Right lobe of liver (tissue), 6 donors: ENCODE measurements around the gene RNF17. TPM values are rescaled to one million over a fixed set of nuclear protein-coding genes. Genes with fewer than 3 reads are reported as not detected.
"Not testable (repeated sequence)": the region's sequence is repeated elsewhere in the genome, so short reads cannot be mapped to it uniquely, and the experiment has no call there.

Source experiments
- ATAC-seq, 4 donors: fragments of 200-7000 bp; cut with Tn5 transposase; one replicate each; pipeline ENCODE4 v1.9.1; 2020; ENCODE audit warnings: mild to moderate bottlenecking in 4 of 4, moderate library complexity in 4 of 4
- DNase-seq, 3 donors: peaks; one replicate each; pipeline ENCODE4 v3.0.0-alpha.2; 2020
- H3K27ac ChIP-seq, 3 donors: fragments of 200-600 bp; one replicate each; pipeline ENCODE4 v1.8.0; 2022
- H3K27me3 ChIP-seq, 2 donors: fragments of 200-600 bp; one replicate each; pipeline ENCODE4 v1.8.0; 2022
- H3K36me3 ChIP-seq, 4 donors: fragments of 200-600 bp; sonication (generic) in 1 of 4; one replicate each; pipeline versions ENCODE4 v1.5.1 to v1.8.0; 2017 to 2022; ENCODE audit warnings: control low read depth in 1 of 4
- H3K4me1 ChIP-seq, 4 donors: fragments of 200-600 bp; sonication (generic) in 1 of 4; one replicate each; pipeline versions ENCODE4 v1.5.1 to v1.8.0; 2017 to 2022; ENCODE audit warnings: control low read depth in 1 of 4
- H3K4me3 ChIP-seq, 3 donors: fragments of 200-600 bp; one replicate each; pipeline ENCODE4 v1.8.0; 2022
- H3K9me3 ChIP-seq, 4 donors: fragments of 200-600 bp; sonication (generic) in 1 of 4; one replicate each; pipeline versions ENCODE4 v1.5.1 to v1.8.0; 2017 to 2022; ENCODE audit warnings: control low read depth in 1 of 4
- CTCF ChIP-seq, 4 donors: fragments of 200-600 bp in 3 of 4; fragments of 450-650 bp in 1 of 4; IDR thresholded peaks; one replicate each; pipeline versions ENCODE4 v1.5.1 to v1.8.0; 2016 to 2022; ENCODE audit warnings: antibody characterized with exemption in 4 of 4, mild to moderate bottlenecking in 2 of 4
- POLR2A ChIP-seq: fragments of 450-650 bp; IDR thresholded peaks from one replicate; pipeline ENCODE4 v1.6.1; 2017; ENCODE audit warnings: antibody characterized with exemption, mild to moderate bottlenecking
- WGBS: methylation state at CpG from one replicate; pipeline ENCODE4 v1.1.6; 2018; ENCODE audit warnings: low coverage, low lambda C conversion rate; ENCODE audit not compliant: insufficient coverage; ENCODE audit errors: missing lambda C conversion rate; 5-methylcytosine and 5-hydroxymethylcytosine counted together
- intact Hi-C, 2 donors: fragments of 100-400 bp; cut with DNase I; formaldehyde crosslinking; loops; one replicate each; pipeline versions ENCODE4 v1.11.2 to v1.14.1; 2022
- total RNA-seq, 6 experiments: library from RNA; depleted of rRNA in 2 of 6; stranded (reverse); fragments of >200 nt in 2 of 6; fragmentation: NEBNext Ultra II Directional in 3 of 6; extraction: Animal tissue kit (Norgen Biotek cat#: 25700) in 3 of 6; gene quantifications; one replicate each; pipeline versions ENCODE4 v1.1.0 to v1.2.4, GENCODE V29; 2016 to 2023
- donor health status: DM: no; HTN: yes; CAD: no.
- donor health status: DM: no; HTN: no; CAD: no.
- donor health status: DM: no; HTN: no; CAD: no.
- donor health status: DM: no; HTN: yes; CAD: no.
- donor health status: DM: no; HTN: yes; CAD: no.

Gene RNF17
- total RNA-seq, 6 experiments from 2014 or later = not detected

GRCh38 chr13:24821207-24821606, 57.2 kb downstream of the RNF17 start:
- WGBS = 60% methylated on average over 2 of the region's 2 CpGs
- TF ChIP-seq CTCF (IDR thresholded peaks at IDR 0.05) = no peak
- TF ChIP-seq POLR2A = no peak
- DNase-seq (no peak), ATAC-seq (no peak)
- Histone ChIP-seq H3K9me3 (peaks cover 0 to 3% (median 0%) of the 10 kb centered on the region in 4 donors), H3K4me1 (no peaks in the 10 kb centered on the region), H3K27ac (no peak overlapping the region), H3K4me3 (no peak overlapping the region), H3K36me3 (no peaks in the 10 kb centered on the region), H3K27me3 (no peaks in the 10 kb centered on the region)
- intact Hi-C loops = no loop called here

DNA sequence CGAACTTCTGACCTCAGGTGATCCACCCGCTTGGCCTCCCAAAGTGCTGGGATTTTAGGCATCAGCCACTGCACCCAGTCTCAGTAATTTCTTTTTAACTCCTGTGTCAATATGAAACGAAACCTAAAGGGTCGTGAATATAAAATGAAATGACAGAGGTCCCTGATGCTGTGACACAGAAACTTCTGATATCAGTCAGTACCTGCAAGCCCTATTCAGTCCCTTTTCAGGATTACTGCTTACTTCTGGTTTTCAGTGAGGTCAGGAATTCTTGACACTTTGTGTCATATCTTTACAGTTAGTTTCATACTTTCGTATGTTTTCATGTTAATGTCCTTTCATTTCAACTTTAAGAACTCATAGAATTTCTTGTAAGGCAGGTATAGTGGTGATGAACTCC, 58.7 kb downstream of the RNF17 start:
- Histone ChIP-seq H3K27ac (no peak overlapping the region), H3K27me3 (no peaks in the 10 kb centered on the region), H3K36me3 (no peaks in the 10 kb centered on the region), H3K9me3 (peaks cover 0 to 3% (median 0%) of the 10 kb centered on the region in 4 donors), H3K4me3 (no peak overlapping the region), H3K4me1 (no peaks in the 10 kb centered on the region)
- ATAC-seq = no peak
- DNase-seq = no peak
- TF ChIP-seq CTCF (IDR thresholded peaks at IDR 0.05) (no peak), POLR2A (no peak)
- intact Hi-C loops = no loop called here
- 47% methylated on average over 3 of the region's 5 CpGs for WGBS

DNA sequence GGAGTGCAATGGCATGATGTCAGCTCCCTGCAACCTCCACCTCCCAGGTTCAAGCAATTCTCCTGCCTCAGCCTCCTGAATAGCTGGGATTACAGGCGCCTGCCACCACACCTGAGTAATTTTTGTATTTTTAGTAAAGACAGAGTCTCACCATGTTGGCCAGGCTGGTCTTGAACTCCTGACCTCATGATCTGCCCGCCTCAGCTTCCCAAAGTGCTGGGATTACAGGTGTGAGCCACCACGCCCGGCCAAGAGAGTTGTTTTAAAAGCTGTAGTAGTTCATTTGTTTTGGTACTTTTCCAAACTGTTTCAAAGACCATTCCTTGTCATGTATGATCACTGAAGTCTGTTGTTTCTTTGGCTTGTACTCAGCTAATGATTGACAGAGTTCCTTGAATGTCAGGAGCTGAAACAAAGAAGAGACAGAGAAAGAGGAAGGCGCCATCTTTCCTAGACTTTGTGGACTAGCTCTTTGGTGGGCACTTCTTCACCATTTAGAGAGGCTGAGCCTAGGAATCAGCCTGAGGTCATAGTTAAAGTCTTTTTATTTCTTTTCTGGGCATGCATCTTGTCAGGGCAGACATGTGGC, 59.2 kb downstream of the RNF17 start:
- ATAC-seq, H3K9me3 ChIP-seq, H3K4me3 ChIP-seq, H3K27me3 ChIP-seq, H3K36me3 ChIP-seq, DNase-seq, intact Hi-C loops, H3K4me1 ChIP-seq, H3K27ac ChIP-seq: not testable (repeated sequence)
- 68% methylated on average over 4 of the region's 5 CpGs for WGBS

DNA sequence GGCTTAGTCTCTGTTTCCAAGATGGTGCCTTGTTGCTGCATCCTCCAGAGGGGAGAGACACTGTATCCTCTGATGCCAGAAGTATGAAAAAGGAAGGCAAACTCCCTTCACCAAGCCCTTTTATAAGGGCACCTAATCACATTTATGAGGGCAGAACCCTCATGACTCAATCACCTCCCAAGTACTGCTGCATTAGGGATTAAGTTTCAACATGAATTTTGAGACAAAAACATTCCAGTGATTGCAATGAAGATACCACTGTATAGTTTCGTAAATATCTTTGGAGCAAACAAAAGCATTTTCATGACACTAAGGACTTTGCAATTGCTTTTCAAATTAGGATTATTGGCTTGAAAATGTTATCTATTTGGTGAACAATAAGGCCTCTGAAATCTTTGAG, 63.8 kb downstream of the RNF17 start:
- Histone ChIP-seq H3K4me3 (no peak overlapping the region), H3K27ac (no peak overlapping the region), H3K9me3 (no peaks in the 10 kb centered on the region), H3K36me3 (no peaks in the 10 kb centered on the region), H3K4me1 (no peaks in the 10 kb centered on the region), H3K27me3 (no peaks in the 10 kb centered on the region)
- no peak for TF ChIP-seq POLR2A
- TF ChIP-seq CTCF (IDR thresholded peaks at IDR 0.05) = no peak
- ATAC-seq = no peak
- intact Hi-C loops = no loop called here
- WGBS = 83% methylated on average over 1 of the region's 1 CpG
- no peak for DNase-seq

DNA sequence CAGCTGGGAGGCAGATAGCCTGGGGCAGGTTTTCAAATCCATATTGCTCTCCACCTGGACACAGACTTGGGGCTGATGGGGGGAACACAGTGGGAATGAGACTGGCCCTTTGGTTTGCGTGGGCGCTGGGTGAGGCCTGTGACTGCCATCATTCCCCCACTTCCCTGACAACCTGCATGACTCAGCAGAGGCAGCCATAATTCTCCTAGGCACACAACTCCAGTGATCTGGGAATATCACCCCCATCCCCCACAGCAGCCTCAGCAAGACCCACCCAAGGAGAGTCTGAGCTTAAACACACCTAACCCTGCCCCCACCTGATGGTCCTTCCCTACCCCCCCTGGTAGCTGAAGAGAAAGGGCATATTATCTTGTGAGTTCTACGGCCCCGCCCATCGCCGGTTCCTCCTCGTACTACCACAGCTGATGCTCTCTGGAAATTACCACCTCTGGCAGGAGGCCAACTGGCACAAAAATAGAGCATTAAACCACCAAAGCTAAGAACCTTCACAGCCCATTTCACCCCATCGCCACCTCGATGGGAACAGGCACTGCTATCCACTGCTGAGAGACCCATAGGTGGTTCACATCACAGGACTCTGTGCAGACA, 71.0 kb downstream of the RNF17 start:
- DNase-seq (no peak), ATAC-seq (no peak)
- Histone ChIP-seq H3K9me3 (no peaks in the 10 kb centered on the region), H3K27me3 (no peaks in the 10 kb centered on the region), H3K4me3 (no peak overlapping the region), H3K4me1 (no peaks in the 10 kb centered on the region), H3K27ac (no peak overlapping the region), H3K36me3 (no peaks in the 10 kb centered on the region)
- no peak for TF ChIP-seq POLR2A
- no peak for TF ChIP-seq CTCF (IDR thresholded peaks at IDR 0.05)
- intact Hi-C loops = no loop called here
- WGBS = 100% methylated on average over 2 of the region's 9 CpGs

DNA sequence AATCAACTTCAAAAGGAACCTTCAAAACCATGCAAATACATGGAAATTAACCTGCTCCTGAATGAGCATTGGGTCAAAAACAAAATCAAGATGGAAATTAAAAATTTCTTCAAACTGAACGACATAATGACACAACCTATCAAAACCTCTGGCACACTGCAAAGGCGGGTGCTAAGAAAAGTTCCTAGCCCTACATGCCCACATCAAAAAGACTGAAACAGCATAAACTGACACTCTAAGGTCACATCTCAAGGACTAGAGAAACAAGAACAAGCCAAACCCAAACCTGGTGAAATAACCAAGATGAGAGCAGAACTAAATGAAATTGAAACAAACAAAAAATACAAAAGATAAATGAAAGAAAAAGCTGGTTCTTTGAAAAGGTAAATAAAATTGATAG, 73.6 kb downstream of the RNF17 start:
- H3K9me3 ChIP-seq, H3K4me1 ChIP-seq, H3K36me3 ChIP-seq, H3K4me3 ChIP-seq, H3K27me3 ChIP-seq, ATAC-seq, intact Hi-C loops, DNase-seq, H3K27ac ChIP-seq: not testable (repeated sequence)
- 44% methylated on average over 2 of the region's 2 CpGs for WGBS
